HCT116 (cell line): ENCODE data around the gene BABAM2. TPM values are rescaled to one million over a fixed set of nuclear protein-coding genes. Genes with fewer than 3 reads are reported as not detected.

Experiments used
- ATAC-seq: fragments of 200-7000 bp; cut with Tn5 transposase; 2 replicates; pipeline ENCODE4 v1.9.1; 2020; ENCODE audit warnings: mild to moderate bottlenecking, moderate library complexity
- BruUV-seq: library from RNA; stranded (reverse); fragments of 400-500 nt; replicated peaks from 2 replicates; lab custom pipeline; 2021; lab: Mats Ljungman, UMichigan
- CTCF ChIA-PET: fragments of 300-600 bp; sonication (Branson Sonifier 250); formaldehyde crosslinking; loops from one replicate; lab custom pipeline; 2021; ENCODE audit warnings: antibody characterized with exemption; lab: Charles Lee
- POLR2A ChIA-PET: fragments of 300-600, 350-600 bp; sonication (Branson Sonifier 250); formaldehyde crosslinking; loops from one replicate; lab custom pipeline; 2021; ENCODE audit warnings: antibody characterized with exemption; lab: Charles Lee
- RAD21 ChIA-PET, 2 experiments: fragments of 300-600 bp; sonication (Branson Sonifier 250); formaldehyde crosslinking; loops; one replicate each; lab custom pipeline; 2023; ENCODE audit warnings: low total read pairs in 2 of 2; ENCODE audit not compliant: uncharacterized antibody in 2 of 2, unreplicated experiment in 2 of 2, low non-redundant PET in 1 of 2; lab: Charles Lee
- DNase-seq: peaks from one replicate; pipeline ENCODE4 v3.0.0-alpha.2; 2010; ENCODE audit warnings: low read depth, low spot score
- H2AFZ ChIP-seq: fragments of 200-600 bp; shearing (Covaris generic), sonication (generic); 2 replicates; pipeline ENCODE4 v1.6.1; 2017; ENCODE audit warnings: low read depth, mixed run types, mixed read lengths, antibody characterized with exemption, low read length; ENCODE audit not compliant: poor library complexity, severe bottlenecking
- H3K27ac ChIP-seq: 2 replicates; pipeline ENCODE4 v1.5.1; 2012; ENCODE audit warnings: low read depth, low read length
- H3K27me3 ChIP-seq: fragments of 200-600 bp; sonication (generic); 2 replicates; pipeline ENCODE4 v1.6.1; 2016; ENCODE audit warnings: mixed run types, low read length, mixed read lengths; ENCODE audit not compliant: insufficient read depth
- H3K36me3 ChIP-seq, 2 experiments: fragments of 200-500 bp in 1 of 2; fragments of 200-600 bp in 1 of 2; sonication (Bioruptor generic) in 1 of 2; sonication (generic) in 1 of 2; 2 replicates each; pipeline versions ENCODE4 v1.5.1 to v1.6.1; 2014 to 2016; ENCODE audit warnings: low read length in 2 of 2, inconsistent platforms in 1 of 2, mixed read lengths in 1 of 2, mixed run types in 1 of 2; ENCODE audit not compliant: insufficient read depth in 2 of 2, control insufficient read depth in 1 of 2
- H3K4me1 ChIP-seq, 2 experiments: fragments of 200-600 bp in 1 of 2; sonication (generic) in 1 of 2; 2 replicates each; pipeline versions ENCODE4 v1.5.1 to v1.6.1; 2012 to 2017; ENCODE audit warnings: low read length in 2 of 2, inconsistent platforms in 1 of 2, mild to moderate bottlenecking in 1 of 2, mixed read lengths in 1 of 2, mixed run types in 1 of 2, moderate library complexity in 1 of 2; ENCODE audit not compliant: insufficient read depth in 2 of 2, control insufficient read depth in 1 of 2
- H3K4me2 ChIP-seq: fragments of 200-600 bp; sonication (generic); 2 replicates; pipeline ENCODE4 v1.6.1; 2017; ENCODE audit warnings: mixed run types, low read length, mixed read lengths
- H3K4me3 ChIP-seq, 2 experiments: fragments of 200-600 bp in 1 of 2; sonication (generic) in 1 of 2; replicated peaks in 1 of 2; 2 replicates each; pipeline ENCODE4 v1.5.1; 2011 to 2016; ENCODE audit warnings: low read length in 2 of 2, control low read depth in 1 of 2, low read depth in 1 of 2, mild to moderate bottlenecking in 1 of 2, mixed read lengths in 1 of 2, mixed run types in 1 of 2
- H3K79me2 ChIP-seq: fragments of 200-600 bp; sonication (generic); 2 replicates; pipeline ENCODE4 v1.6.1; 2017; ENCODE audit warnings: mild to moderate bottlenecking, mixed run types, low read length, moderate library complexity, mixed read lengths; ENCODE audit not compliant: insufficient read depth
- H3K9ac ChIP-seq: fragments of 200-600 bp; sonication (generic); 2 replicates; pipeline ENCODE4 v1.6.1; 2016; ENCODE audit warnings: low read length, mixed read lengths
- H3K9me2 ChIP-seq: fragments of 200-600 bp; sonication (generic), shearing (Covaris generic); 2 replicates; pipeline ENCODE4 v1.6.1; 2017; ENCODE audit warnings: mixed run types, mild to moderate bottlenecking, moderate library complexity; ENCODE audit not compliant: insufficient read depth
- H3K9me3 ChIP-seq, 2 experiments: fragments of 200-500 bp in 1 of 2; fragments of 200-600 bp in 1 of 2; sonication (Bioruptor generic) in 1 of 2; sonication (generic) in 1 of 2; 2 replicates each; pipeline ENCODE4 v1.6.1; 2014 to 2017; ENCODE audit warnings: low read length in 2 of 2, mixed read lengths in 2 of 2, inconsistent platforms in 1 of 2, low read depth in 1 of 2, mild to moderate bottlenecking in 1 of 2, mixed run types in 1 of 2, moderate library complexity in 1 of 2; ENCODE audit not compliant: control insufficient read depth in 1 of 2, insufficient read depth in 1 of 2
- H4K20me1 ChIP-seq: fragments of 200-600 bp; sonication (generic), shearing (Covaris generic); 2 replicates; pipeline ENCODE4 v1.6.1; 2017; ENCODE audit warnings: mixed run types, mild to moderate bottlenecking, moderate library complexity; ENCODE audit not compliant: insufficient read depth
- CBX3 ChIP-seq: IDR thresholded peaks from 2 replicates; pipeline ENCODE4 v1.6.1; 2012; ENCODE audit warnings: low read depth
- CEBPB ChIP-seq: IDR thresholded peaks from 2 replicates; pipeline ENCODE4 v1.6.1; 2012; ENCODE audit warnings: low read depth
- EGR1 ChIP-seq: IDR thresholded peaks from 2 replicates; pipeline ENCODE4 v1.6.1; 2012; ENCODE audit warnings: low read depth
- ELF1 ChIP-seq: IDR thresholded peaks from 2 replicates; pipeline ENCODE4 v1.6.1; 2012; ENCODE audit warnings: low read depth, borderline replicate concordance
- EZH2 ChIP-seq: fragments of 200-600 bp; sonication (generic); IDR thresholded peaks from 2 replicates; pipeline ENCODE4 v1.6.1; 2017; ENCODE audit warnings: antibody characterized with exemption, mixed run types
- EZH2phosphoT487 ChIP-seq: fragments of 200-600 bp; IDR thresholded peaks from 2 replicates; pipeline ENCODE4 v1.6.1; 2018; ENCODE audit warnings: antibody characterized with exemption, borderline replicate concordance
- JUND ChIP-seq: IDR thresholded peaks from 2 replicates; pipeline ENCODE4 v1.6.1; 2012
- POLR2A ChIP-seq: IDR thresholded peaks from 2 replicates; pipeline ENCODE4 v1.7.0; 2011; ENCODE audit warnings: borderline replicate concordance; ENCODE audit not compliant: insufficient read depth, insufficient read length; ENCODE audit errors: extremely low read depth
- POLR2AphosphoS5 ChIP-seq: IDR thresholded peaks from 2 replicates; pipeline ENCODE4 v1.6.1; 2011; ENCODE audit warnings: mild to moderate bottlenecking, low read depth, low read length, moderate library complexity
- RAD21 ChIP-seq: IDR thresholded peaks from 2 replicates; pipeline ENCODE4 v1.6.1; 2012; ENCODE audit warnings: low read depth, mild to moderate bottlenecking
- SIN3A ChIP-seq: IDR thresholded peaks from 2 replicates; pipeline ENCODE4 v1.6.1; 2012; ENCODE audit warnings: low read depth
- SP1 ChIP-seq: IDR thresholded peaks from 2 replicates; pipeline ENCODE4 v1.6.1; 2012; ENCODE audit warnings: low read depth
- SRF ChIP-seq: IDR thresholded peaks from 2 replicates; pipeline ENCODE4 v1.6.1; 2012; ENCODE audit warnings: low read depth
- TCF7L2 ChIP-seq: IDR thresholded peaks from 2 replicates; pipeline ENCODE4 v1.7.0; 2011; ENCODE audit warnings: borderline replicate concordance, inconsistent platforms; ENCODE audit not compliant: insufficient read depth, insufficient read length; ENCODE audit errors: extremely low read depth
- YY1 ChIP-seq: IDR thresholded peaks from 2 replicates; pipeline ENCODE4 v1.6.1; 2011; ENCODE audit warnings: low read length, low read depth, moderate library complexity, mild to moderate bottlenecking; ENCODE audit not compliant: insufficient replicate concordance; ENCODE audit errors: extremely low read depth
- ZFX ChIP-seq: fragments of 450-650 bp; IDR thresholded peaks from 2 replicates; pipeline ENCODE4 v1.6.1; 2017
- ZNF274 ChIP-seq: fragments of 200-500 bp; sonication (Bioruptor generic); IDR thresholded peaks from 2 replicates; pipeline ENCODE4 v1.6.1; 2014; ENCODE audit warnings: mild to moderate bottlenecking, low read depth, low read length, inconsistent platforms
- intact Hi-C: fragments of 100-400 bp; cut with micrococcal nuclease; formaldehyde crosslinking; loops from 2 replicates; pipeline ENCODE4 v1.10.0; 2022
- total RNA-seq: library from RNA; stranded (reverse); gene quantifications from one replicate; pipeline ENCODE4 v1.2.1, GENCODE V29; 2021; ENCODE audit not compliant: unreplicated experiment
- TF ChIP-seq, protein P1 (sequence below): IDR thresholded peaks from 2 replicates; pipeline ENCODE4 v1.6.1; 2012
- TF ChIP-seq, protein P2 (sequence below): IDR thresholded peaks from 2 replicates; pipeline ENCODE4 v1.6.1; 2012
- TF ChIP-seq, protein P3 (sequence below): IDR thresholded peaks from 2 replicates; pipeline ENCODE4 v1.6.1; 2012; ENCODE audit warnings: low read depth

BABAM2 gene
- total RNA-seq, 1 experiment from 2014 or later, result 23.8 TPM

DNA sequence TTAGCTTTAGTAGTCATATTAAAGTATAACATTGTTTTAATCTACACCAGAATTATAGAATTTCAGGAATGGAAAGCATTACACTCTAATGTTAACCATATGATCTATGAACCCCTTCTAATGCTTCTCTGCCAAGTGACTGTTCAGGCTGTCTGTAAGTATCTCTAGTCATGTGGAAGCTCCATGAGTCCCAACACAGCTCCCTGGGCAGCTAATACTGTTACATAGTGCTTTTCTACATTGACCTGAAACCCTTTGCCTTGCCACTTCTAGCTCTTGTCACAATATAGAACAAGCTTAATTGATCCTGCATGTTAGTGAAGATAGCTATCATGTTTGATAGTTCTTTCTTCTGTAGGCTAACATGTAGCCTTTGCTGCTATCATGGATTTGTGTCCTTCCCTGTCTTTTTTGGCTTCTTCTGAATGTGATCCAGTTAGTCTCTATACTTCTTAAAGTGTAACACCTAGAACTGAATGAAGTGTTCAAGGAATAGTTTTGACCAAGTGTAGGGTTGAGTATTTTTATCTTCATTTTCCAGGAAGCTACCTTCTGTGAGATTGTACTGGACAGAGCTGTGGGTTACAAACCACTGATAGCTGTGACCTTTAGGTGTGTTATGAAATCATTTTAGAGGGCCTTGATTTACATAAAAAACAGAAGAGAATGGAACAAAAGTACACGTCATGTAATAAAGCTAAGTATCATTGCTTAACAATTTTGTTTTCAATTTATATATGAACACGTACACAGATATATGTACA lies 23.7 kb downstream of the BABAM2 start:
- no peaks in the 10 kb centered on the region for H4K20me1 ChIP-seq
- no peak overlapping the region for H2AFZ ChIP-seq
- intact Hi-C loops, result no loop called here
- no peaks in the 10 kb centered on the region for H3K9me2 ChIP-seq
- H3K4me2 ChIP-seq, result no peak overlapping the region
- no peak for TF ChIP-seq SRF
- TF ChIP-seq POLR2A, result no peak
- TF ChIP-seq CBX3, result no peak
- no peak for TF ChIP-seq ZFX
- TF ChIP-seq EGR1, result no peak
- TF ChIP-seq POLR2AphosphoS5, result no peak
- TF ChIP-seq, protein P1, sequence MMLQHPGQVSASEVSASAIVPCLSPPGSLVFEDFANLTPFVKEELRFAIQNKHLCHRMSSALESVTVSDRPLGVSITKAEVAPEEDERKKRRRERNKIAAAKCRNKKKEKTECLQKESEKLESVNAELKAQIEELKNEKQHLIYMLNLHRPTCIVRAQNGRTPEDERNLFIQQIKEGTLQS, result no peak
- no peak for TF ChIP-seq SIN3A
- TF ChIP-seq YY1, result no peak
- TF ChIP-seq, protein P2, sequence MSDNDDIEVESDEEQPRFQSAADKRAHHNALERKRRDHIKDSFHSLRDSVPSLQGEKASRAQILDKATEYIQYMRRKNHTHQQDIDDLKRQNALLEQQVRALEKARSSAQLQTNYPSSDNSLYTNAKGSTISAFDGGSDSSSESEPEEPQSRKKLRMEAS, result no peak
- TF ChIP-seq CEBPB, result no peak
- TF ChIP-seq, protein P3, sequence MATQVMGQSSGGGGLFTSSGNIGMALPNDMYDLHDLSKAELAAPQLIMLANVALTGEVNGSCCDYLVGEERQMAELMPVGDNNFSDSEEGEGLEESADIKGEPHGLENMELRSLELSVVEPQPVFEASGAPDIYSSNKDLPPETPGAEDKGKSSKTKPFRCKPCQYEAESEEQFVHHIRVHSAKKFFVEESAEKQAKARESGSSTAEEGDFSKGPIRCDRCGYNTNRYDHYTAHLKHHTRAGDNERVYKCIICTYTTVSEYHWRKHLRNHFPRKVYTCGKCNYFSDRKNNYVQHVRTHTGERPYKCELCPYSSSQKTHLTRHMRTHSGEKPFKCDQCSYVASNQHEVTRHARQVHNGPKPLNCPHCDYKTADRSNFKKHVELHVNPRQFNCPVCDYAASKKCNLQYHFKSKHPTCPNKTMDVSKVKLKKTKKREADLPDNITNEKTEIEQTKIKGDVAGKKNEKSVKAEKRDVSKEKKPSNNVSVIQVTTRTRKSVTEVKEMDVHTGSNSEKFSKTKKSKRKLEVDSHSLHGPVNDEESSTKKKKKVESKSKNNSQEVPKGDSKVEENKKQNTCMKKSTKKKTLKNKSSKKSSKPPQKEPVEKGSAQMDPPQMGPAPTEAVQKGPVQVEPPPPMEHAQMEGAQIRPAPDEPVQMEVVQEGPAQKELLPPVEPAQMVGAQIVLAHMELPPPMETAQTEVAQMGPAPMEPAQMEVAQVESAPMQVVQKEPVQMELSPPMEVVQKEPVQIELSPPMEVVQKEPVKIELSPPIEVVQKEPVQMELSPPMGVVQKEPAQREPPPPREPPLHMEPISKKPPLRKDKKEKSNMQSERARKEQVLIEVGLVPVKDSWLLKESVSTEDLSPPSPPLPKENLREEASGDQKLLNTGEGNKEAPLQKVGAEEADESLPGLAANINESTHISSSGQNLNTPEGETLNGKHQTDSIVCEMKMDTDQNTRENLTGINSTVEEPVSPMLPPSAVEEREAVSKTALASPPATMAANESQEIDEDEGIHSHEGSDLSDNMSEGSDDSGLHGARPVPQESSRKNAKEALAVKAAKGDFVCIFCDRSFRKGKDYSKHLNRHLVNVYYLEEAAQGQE, result no peak
- no peak for TF ChIP-seq JUND
- no peak for TF ChIP-seq EZH2
- TF ChIP-seq RAD21, result no peak
- TF ChIP-seq ZNF274, result no peak
- no peak for TF ChIP-seq TCF7L2
- no peak for TF ChIP-seq ELF1
- TF ChIP-seq EZH2phosphoT487, result no peak
- no peak for TF ChIP-seq SP1
- peaks cover 6% of the 10 kb centered on the region; the same call in 1 of the 2 replicates for H3K79me2 ChIP-seq
- H3K9me3 ChIP-seq, result no peaks in the 10 kb centered on the region
- H3K27ac ChIP-seq, result no peak overlapping the region
- CTCF ChIA-PET, result no interaction called here
- POLR2A ChIA-PET, result no interaction called here
- H3K27me3 ChIP-seq, result no peaks in the 10 kb centered on the region
- BruUV-seq, result no TSS peak
- H3K4me1 ChIP-seq, result peaks cover 0 to 6% of the 10 kb centered on the region in 2 experiments; a peak in 1 of 4 replicates
- no peak overlapping the region for H3K9ac ChIP-seq
- DNase-seq, result no peak
- ATAC-seq, result no peak
- no peaks in the 10 kb centered on the region for H3K36me3 ChIP-seq
- RAD21 ChIA-PET, result interaction anchor here in 1 of 2 experiments (0.6 kb wide), 1 partner anchor 282 kb away, joined by 6 read pairs; no protein-coding TSS in a partner anchor
- H3K4me3 ChIP-seq, result no peak overlapping the region
